Sigmoid colon (tissue), 4 donors: ENCODE results near the gene TGFBI.

ENCODE experiments used
- CTCF ChIP-seq, 4 experiments: fragments of 450-650 bp in 3 of 4; fragments of 200-600 bp in 1 of 4; IDR thresholded peaks; one replicate each; pipeline ENCODE4 v1.5.1; 2016 to 2019; ENCODE audit warnings: antibody characterized with exemption in 4 of 4, mild to moderate bottlenecking in 3 of 4, moderate library complexity in 2 of 4
- EP300 ChIP-seq, 4 donors: sonication (generic); formaldehyde crosslinking; IDR thresholded peaks; one replicate each; pipeline ENCODE4 v1.6.1; 2017; ENCODE audit warnings: antibody characterized with exemption in 4 of 4

GRCh38 chr5:136056771-136057335, 28.1 kb downstream of the TGFBI start:
- TF ChIP-seq CTCF (IDR thresholded peaks at IDR 0.05) (no peak), EP300 (IDR thresholded peaks at IDR 0.05) (no peak)
